GM20000 (cell line): ENCODE results near the gene MLLT6.

Experiments used
- DNase-seq: peaks from one replicate; pipeline ENCODE4 v3.0.0; 2012; ENCODE audit warnings: low spot score
- TF ChIP-seq, protein P1 (sequence below): IDR thresholded peaks from 2 replicates; pipeline ENCODE4 v1.5.1; 2012; ENCODE audit warnings: mild to moderate bottlenecking, control low read depth; ENCODE audit errors: extremely low read depth, missing control alignments

Gene MLLT6

DNA sequence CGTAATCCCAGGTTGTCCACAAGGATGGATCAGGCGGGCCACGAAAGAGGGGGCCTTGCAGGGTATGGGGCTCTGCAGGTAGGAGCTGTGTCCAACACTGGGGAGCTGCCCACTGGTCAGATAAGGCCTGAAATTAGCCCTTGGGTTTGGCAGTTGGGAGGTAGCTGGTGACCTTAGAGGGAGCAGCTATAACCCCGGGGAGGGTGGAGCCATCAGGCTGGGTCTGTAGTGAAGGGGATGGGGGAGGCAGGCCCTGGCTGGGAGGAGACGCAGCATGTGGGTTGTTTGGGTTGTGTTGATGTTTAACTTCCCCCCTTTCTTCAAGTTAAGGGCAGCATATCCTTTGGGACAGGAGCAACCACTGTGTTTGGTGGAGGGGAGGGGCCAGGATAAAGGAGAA, 5.9 kb downstream of the MLLT6 start:
- no peak for DNase-seq
- TF ChIP-seq, protein P1, sequence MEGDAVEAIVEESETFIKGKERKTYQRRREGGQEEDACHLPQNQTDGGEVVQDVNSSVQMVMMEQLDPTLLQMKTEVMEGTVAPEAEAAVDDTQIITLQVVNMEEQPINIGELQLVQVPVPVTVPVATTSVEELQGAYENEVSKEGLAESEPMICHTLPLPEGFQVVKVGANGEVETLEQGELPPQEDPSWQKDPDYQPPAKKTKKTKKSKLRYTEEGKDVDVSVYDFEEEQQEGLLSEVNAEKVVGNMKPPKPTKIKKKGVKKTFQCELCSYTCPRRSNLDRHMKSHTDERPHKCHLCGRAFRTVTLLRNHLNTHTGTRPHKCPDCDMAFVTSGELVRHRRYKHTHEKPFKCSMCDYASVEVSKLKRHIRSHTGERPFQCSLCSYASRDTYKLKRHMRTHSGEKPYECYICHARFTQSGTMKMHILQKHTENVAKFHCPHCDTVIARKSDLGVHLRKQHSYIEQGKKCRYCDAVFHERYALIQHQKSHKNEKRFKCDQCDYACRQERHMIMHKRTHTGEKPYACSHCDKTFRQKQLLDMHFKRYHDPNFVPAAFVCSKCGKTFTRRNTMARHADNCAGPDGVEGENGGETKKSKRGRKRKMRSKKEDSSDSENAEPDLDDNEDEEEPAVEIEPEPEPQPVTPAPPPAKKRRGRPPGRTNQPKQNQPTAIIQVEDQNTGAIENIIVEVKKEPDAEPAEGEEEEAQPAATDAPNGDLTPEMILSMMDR = no peak

DNA sequence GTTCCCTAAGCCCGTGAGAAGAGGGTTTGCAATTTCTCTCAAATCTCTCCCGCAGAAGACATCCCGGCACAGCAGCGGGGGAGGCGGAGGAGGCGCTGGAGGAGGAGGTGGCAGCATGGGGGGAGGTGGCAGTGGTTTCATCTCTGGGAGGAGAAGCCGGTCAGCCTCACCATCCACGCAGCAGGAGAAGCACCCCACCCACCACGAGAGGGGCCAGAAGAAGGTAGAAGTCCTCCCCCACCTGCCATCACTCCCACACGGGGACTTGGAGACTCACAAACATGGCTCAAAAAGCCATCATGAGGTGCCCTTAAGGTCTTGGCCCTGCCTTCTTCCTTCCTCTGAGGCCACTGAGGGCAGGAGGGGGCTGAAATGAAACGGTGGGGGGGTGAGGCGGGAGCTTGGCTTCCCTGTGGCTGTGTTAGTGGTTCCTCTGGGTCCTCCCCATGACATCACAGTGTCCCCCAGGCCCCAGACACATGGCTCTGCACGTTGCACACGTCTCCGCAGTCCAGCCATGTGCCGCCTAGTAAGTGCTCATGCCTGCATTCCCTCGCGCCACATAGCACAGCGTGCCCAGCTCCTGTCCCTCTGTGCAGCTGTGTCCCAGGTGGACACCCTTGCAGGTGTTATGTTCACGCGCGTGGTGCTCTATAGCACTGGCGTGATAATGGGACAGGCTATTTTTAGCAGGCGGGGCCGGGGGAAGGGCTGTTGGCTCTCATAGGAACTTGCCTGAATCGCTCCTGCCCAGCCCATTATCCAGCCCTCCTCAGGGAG, 6.9 kb downstream of the MLLT6 start:
- DNase-seq = no peak

DNA sequence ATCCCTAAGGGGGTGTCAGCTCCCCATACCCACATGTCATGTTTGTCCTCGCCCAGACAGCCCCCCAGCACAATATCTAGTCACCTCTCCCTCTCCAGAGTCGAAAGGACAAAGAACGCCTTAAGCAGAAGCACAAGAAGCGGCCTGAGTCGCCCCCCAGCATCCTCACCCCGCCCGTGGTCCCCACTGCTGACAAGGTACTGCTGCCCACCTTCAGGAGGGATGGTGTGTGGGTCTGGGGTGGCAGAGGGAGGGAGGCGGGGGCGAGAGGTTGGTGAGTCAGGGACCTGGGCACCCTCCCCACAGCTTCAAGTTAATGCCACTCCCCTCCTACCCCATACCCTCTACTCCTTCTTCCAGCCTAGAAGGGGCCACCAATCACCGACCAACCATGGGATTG, 7.5 kb downstream of the MLLT6 start:
- TF ChIP-seq, protein P1 = no peak

More for the DNA sequence above, 6.9 kb downstream of the MLLT6 start:
- TF ChIP-seq, protein P1 = no peak

DNA sequence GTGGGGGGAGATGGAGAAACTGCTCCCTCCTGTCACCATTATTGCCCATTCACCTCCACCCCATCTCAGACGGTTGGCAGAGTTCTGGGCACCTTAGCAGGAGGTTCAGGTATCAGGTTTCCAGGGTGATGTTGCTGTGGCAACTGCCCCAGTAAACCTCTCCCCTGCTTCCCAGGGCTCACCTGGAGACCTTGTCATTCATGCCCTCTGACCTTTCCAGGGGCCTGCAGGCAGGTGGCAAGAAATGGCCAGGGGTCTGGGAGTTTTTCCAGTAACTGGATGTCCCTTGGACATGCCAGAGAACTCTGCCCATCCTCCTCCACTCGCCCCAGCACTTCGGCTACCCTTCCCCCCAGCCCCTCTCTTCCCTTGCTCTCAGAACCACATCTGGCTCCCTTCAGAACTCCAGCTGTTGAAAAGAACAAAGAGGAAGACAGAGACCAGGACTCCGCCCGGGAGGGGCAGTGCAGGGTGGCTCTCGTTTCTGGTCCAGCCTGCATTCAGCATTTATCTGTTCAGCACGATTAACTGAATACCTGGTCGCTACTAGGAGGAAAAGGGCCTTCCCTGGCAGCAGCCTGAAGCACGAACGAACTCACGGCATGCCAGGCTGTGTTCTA, 8.5 kb downstream of the MLLT6 start:
- no peak for DNase-seq
- TF ChIP-seq, protein P1 = no peak

More for the DNA sequence above, 7.5 kb downstream of the MLLT6 start:
- DNase-seq = no peak

DNA sequence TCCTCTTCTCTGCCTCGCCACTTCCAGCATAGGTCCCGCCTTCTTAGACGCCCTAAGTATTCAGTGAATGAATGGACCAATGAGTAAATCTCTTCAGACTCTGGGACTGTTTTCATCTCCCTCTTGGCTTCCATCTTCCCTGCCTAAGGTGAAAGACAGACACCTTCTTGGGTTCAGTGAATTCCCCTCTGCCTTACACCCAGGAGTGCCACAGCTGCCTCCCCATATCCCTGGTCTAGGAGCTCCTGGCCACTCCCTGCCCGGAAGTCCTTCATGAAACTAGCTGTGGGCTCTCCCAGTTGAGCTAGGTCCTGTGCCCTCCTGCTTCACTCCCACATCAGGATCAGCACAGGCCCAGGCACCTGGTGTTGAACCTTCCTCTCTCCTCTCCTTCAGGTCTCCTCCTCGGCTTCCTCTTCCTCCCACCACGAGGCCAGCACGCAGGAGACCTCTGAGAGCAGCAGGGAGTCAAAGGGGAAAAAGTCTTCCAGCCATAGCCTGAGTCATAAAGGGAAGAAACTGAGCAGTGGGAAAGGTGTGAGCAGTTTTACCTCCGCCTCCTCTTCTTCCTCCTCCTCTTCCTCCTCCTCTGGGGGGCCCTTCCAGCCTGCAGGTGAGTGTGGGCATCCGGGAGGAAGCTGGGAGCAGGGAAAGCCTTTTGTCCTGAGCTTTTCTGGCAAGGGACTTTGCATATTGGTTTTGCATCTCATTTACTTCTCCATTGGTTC, 10.3 kb downstream of the MLLT6 start:
- TF ChIP-seq, protein P1 = no peak
- DNase-seq = no peak

DNA sequence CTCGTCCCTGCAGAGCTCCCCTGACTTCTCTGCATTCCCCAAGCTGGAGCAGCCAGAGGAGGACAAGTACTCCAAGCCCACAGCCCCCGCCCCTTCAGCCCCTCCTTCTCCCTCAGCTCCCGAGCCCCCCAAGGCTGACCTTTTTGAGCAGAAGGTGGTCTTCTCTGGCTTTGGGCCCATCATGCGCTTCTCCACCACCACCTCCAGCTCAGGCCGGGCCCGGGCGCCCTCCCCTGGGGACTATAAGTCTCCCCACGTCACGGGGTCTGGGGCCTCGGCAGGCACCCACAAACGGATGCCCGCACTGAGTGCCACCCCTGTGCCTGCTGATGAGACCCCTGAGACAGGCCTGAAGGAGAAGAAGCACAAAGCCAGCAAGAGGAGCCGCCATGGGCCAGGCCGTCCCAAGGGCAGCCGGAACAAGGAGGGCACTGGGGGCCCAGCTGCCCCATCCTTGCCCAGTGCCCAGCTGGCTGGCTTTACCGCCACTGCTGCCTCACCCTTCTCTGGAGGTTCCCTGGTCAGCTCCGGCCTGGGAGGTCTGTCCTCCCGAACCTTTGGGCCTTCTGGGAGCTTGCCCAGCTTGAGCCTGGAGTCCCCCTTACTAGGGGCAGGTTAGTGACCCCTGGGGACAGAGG, 11.4 kb downstream of the MLLT6 start:
- no peak for DNase-seq
- TF ChIP-seq, protein P1 = no peak
